HFF-Myc (cell line): ENCODE results near the gene MCM9.

Experiments
- DNase-seq: peaks from one replicate; pipeline ENCODE4 v3.0.0-alpha.2; 2011; ENCODE audit warnings: low read depth; ENCODE audit errors: extremely low read depth
- H3K4me3 ChIP-seq: replicated peaks from 2 replicates; pipeline ENCODE4 v1.5.1; 2011; ENCODE audit warnings: low read depth, mild to moderate bottlenecking, control low read depth, low read length
- CTCF ChIP-seq: IDR thresholded peaks from 2 replicates; pipeline ENCODE4 v1.5.1; 2012; ENCODE audit warnings: mild to moderate bottlenecking, low read depth, low read length, control low read depth; ENCODE audit errors: missing control alignments

MCM9 gene

GRCh38 chr6:118923035-118923434, 11.9 kb downstream of the MCM9 start:
- TF ChIP-seq CTCF, result no peak
- DNase-seq, result no peak
- H3K4me3 ChIP-seq, result no peak overlapping the region

- no peak for TF ChIP-seq CTCF
- H3K4me3 ChIP-seq, result no peak overlapping the region
- no peak for DNase-seq
Measured at GRCh38 chr6:118921084-118921483, 13.9 kb downstream of the MCM9 start.

GRCh38 chr6:118918329-118918725, 16.6 kb downstream of the MCM9 start:
- no peak for DNase-seq
- H3K4me3 ChIP-seq, result no peak overlapping the region
- no peak for TF ChIP-seq CTCF

- no peak for TF ChIP-seq CTCF
- DNase-seq, result no peak
- no peak overlapping the region for H3K4me3 ChIP-seq
Measured at GRCh38 chr6:118917546-118918328, 17.2 kb downstream of the MCM9 start.

GRCh38 chr6:118914598-118914997, 20.4 kb downstream of the MCM9 start:
- no peak for TF ChIP-seq CTCF
- no peak overlapping the region for H3K4me3 ChIP-seq
- DNase-seq, result no peak

GRCh38 chr6:118913161-118913560, 21.8 kb downstream of the MCM9 start:
- DNase-seq, result no peak
- TF ChIP-seq CTCF, result no peak
- no peak overlapping the region for H3K4me3 ChIP-seq

GRCh38 chr6:118912646-118913045, 22.3 kb downstream of the MCM9 start:
- no peak for TF ChIP-seq CTCF
- H3K4me3 ChIP-seq, result no peak overlapping the region
- no peak for DNase-seq
